NCI-H69 (cell line): ENCODE measurements around the gene CHD5.
A peak's percentile ranks its signal among the peaks of the same experiment; 100 is the strongest.

ENCODE experiments used
- DNase-seq: peaks from one replicate; lab custom pipeline; 2025; lab: John Stamatoyannopoulos, UW

Gene CHD5

DNA sequence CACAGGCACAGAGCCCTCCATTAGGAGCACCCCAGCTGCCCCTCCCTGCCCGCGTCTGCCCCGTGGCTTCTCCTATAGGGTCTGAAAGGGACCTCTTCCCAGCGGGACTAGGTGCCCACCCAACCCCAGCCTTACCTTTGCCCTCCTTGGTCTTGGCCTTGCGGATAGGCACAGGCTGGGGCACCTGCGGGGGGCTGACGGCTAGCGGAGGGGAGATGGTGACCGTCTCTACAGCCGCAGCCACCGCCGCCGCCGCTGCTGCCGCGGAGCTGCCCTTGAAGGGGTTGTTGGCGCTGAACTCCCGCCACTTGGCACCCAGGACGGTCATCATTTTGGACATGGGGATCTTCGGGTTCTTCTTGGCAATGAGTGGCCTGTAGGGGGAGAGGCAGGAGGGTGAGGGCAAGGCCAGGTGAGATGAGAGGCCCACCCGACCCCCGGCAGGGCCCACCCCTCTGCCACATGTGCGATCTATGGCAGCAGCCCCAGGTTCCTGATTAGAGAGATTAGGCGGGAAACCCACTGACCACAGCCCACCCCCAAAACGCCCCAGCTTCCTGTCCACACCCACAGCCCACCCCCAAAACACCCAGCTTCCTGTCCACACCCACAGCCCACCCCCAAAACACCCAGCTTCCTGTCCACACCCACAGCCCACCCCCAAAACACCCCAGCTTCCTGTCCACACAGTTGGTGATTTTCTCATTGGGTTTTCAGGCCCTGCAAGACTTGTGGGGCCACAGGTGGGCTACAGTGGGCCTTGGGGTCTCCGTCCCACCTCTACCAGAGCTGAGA lies 25.4 kb downstream of the CHD5 start:
- DNase-seq: no peak

DNA sequence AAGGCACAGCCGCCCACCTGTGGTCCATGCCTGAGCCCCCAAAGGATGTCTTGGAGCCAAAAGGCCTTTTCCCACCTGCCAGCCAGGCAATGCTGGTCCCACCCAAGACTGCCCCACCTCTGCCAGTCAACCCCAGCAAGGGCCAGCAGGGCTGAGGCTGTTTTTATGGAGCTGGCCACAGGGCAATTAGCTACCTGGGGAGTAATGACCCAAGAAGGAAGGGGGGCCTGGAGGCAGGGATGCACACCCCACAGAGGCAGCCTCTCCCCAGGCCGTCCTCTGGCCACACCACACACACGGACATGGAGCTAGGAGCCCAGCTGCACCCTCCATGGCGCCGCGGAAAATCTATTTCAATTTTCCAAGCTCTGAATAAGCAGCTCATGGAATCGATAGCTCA lies 27.2 kb downstream of the CHD5 start:
- peak; percentile 28 for DNase-seq

DNA sequence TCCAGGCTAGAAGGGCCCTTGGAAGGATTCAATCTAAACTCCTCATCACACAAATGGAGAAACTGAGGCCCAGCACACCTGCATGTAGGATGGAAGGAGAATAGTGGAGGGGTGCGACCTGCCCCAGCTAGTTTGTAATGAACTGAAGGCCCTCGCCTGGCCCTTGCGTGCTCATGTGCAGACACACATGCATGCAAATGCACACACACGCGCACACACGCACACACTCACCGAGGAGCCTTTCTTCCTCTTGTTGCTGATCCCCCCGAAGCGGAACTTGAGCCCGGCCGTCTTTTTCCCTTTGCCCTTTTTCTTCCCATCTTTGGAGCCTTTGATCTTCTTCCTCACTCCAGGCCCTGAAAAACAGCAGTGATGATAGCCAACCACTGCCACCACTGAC lies 27.9 kb downstream of the CHD5 start:
- DNase-seq: no peak

DNA sequence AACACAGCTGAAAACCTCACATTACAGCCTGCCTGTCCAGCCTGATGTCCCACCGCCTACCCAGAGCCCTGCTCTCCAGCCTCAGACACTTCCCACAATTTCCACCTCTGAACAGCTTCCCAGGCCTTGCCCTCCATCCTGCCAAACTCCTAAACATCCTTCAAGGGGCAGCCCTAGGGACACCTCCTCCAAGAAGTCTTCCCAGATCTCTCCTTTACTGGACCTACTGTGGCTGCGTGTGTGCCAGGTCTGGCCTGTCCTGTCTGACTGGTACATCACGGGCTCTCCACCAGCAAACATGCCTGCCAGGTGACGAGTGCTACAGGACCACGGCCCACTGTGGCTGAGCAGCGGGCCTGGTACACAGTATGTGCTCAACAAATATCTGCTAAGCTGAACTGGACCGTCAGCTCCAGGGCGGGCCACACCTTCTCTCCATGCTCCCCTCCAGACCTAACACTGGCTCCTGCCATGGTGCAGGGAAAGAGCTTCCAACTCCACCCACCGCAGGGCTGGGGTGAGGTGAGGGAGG lies 28.8 kb downstream of the CHD5 start:
- DNase-seq: no peak

DNA sequence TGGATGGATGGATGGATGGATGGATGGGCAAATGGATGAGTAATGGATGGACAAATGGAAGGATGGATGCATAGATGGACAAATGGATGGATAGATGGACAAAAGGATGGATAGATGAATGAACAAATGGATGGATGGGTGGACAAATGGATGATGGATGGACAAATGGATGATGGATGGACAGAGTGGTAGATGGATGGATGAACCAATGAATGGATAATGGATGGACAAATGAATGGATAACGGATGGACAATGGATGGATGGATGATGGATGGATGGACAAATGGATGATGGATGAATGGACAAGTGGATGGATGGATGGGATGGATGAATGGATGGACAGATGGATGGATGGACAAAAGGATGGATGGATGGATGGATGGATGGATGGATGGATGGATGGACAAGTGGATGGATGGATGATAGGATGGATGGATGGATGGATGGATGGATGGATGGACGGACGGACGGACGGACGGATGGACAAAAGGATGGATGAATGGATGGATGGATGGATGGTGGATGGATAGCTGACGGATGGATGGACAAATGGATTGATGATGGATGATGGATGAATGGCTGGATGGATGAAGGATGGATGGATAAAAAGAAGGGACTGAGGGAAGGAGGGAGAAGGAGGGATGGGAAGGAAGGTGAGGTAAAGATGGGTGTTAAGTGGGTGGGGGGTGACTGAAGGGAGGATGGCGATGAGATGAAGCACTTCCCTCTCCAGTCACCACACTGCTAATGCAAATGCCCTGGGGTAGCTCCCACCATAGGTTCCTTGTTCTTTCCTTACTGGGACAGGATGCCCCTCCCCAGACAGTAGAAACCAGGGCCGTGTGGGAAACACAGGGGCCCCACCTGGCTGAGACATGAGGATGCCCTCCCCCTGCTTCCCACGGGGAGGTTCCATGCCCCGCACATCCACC lies 29.8 kb downstream of the CHD5 start:
- DNase-seq: no peak

DNA sequence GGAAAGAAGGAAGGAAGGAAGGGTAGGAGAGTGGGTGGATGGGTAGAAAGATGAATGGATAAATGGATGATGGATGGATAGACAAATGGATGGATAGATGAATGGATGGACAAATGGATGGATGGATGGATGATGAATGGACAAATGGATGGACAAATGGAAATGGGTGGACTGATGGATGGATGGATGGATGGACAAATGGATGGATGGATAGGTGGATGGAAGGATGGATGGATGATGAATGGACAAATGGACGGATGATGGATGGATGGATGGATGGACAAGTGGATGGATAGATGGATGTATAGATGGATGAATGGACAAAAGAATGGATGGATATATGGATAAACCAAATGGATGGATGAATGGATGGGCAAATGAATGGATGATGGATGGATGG lies 30.5 kb downstream of the CHD5 start:
- no peak for DNase-seq

DNA sequence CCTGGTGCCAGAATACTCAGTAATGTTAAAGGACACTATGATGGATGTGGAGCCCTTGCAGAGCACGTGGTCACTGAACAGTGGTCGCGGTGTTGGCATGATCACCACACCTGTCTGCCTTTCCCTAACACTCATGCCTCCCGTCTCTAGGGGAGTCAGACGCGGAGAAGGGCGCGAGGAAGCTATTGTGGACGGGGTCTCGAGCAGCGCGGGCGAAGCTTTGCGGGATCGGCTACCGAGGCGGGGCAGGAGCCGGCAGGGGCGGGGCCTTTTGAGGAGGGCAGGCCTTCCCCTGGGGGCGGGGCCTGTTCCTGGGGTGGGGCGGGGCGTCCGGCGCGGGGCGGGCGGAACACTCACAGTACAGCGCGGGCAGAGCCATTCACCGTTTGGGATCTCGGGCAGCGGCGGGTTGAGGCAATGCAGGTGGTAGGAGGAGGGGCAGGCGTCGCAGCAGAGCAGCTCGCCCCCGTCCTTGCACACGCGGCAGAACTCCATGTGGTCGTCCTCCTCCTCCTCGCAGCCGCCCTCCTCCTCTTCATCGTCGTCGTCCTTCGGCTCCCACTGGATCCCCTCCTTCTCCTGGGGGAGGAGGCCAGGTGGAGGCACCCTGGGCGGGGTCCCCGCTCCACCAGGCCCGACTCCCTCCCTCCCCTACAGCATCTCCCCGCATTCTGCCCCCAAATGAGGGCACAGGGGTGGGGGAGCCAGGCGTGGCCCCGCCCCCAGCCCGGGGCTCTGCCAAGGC lies 31.5 kb downstream of the CHD5 start:
- DNase-seq: peak; percentile 68

DNA sequence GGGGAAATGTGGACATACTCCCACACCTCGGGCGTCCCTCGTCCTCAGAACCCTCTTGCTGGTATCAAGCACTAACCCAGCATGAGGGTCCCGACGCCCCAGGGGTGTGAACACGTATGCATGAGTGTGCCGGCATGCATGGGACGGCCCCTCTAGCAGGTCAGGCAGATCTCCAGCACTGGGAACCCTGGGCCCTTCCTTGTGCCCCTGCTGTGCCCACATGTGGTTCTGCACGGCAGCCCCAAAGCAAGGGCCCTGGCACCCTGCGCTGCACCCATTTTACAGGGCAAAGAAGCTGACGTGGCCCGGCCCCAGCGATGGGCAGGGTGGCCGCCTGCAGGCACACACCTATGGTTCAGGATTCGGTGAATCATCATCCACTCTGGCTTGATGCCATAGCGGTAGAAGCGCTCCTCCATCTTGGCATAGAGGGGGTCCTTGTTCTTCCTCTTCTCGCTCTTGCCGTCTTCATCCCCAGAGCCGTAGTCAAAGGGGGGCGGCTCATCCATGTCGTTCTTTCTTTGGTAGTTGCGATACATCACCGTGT lies 34.2 kb downstream of the CHD5 start:
- no peak for DNase-seq

DNA sequence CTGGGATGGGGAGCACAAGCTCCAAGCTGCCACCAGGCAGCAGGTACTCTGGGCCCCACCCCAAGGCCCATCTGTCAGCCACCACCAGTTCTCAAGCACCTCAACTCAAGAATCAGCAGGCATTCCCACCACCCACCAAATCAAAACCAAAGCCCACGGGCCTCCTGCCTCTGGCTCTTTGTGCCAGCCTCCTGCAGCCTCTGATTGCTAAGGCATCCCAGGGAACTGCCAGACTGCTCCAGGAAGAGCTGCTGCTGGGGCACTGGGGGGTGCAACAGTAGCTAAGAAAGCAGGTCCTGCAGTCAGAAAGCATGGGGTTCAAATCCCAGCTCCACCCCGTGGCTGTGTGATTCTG lies 34.7 kb downstream of the CHD5 start:
- DNase-seq: no peak

DNA sequence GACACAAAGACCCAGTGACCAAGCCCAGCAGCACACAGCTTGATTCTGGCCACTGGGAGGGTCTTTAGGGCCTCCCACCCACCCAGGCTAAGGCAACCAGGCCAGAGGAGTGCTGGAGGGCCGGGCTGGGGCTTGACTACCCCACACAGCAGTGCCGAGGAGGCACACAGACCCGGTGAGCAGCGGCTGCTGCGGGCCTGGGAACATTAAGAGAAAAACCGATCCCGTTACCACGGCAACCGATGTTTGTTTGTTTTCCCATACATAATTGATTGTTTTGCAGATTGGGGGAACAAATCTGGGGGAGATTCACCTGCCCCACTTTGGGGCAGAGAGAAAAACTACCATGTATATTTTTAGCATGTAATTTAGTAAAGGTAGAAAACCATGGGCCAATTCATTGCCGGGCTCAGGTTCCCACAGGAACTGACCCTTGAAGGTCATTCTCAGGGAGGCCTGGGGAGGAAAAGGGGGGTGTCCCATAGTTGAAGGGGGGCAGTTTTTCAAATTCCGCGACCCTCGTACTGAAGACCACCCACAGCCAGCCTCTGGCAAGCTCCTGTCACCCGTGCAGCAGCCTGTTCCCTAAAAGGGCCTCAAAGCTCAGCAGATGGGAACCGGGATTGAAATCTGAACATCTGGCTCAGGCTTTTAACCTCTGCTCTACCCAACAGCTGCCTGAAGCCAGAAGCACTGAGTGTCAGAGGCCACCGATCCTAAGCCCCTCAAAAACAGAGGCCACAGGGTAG lies 35.3 kb downstream of the CHD5 start:
- no peak for DNase-seq

DNA sequence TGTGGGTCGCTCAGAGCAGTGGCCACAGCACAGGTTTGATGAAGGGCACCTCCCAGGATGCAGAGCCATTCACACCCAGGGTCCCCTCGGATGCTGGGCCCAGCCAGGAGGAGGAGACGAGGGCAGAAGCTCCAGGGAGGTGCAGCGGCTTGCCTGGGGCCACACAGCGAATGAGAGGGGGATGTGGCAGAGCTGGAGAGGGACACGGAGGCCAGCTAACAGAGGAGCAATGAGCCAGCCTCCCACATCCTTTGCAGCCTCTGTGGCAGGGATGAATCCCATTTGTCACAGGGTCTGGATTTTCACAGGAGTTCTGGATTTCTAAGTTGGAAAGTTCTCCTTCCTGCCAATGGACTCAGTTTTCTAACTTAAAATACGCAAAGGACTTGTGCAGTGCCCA lies 35.9 kb downstream of the CHD5 start:
- DNase-seq: no peak

DNA sequence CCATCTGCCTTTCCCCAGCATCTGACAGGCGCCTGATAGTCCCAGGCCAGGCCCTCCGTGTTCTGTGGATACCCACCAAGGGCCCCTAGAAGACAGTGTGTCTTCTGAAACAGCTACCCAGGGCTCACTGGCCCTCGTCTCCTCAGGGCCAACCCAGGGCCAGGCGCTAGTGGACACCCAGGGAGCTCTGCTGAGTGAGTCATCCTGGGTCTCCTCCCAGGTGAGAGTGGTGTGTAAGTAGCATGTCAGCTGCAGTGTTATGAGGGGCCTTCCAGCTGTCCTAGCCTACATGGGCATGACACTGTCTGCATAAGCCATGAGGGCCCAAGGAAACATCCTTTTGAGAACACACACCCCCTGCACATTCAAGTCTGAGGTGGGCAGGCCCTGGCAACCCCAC lies 36.7 kb downstream of the CHD5 start:
- DNase-seq: no peak

DNA sequence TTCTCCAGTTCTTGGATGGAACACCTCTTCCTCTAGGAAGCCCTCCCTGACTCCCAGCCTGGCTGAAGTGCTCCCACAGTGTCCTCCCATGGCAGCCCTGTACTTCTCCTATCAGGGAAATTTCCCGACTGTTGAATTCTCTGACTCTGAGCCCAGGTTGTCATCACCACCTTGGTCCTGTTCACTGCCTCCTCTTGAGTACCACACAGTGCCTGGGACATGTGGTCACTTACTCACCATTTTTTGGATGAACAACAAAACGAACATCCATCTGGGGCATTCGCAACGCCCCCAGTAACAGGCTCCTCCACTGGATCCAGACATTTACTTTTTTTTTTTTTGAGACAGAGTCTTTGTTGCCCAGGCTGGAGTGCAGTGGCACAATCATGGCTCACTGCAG lies 37.4 kb downstream of the CHD5 start:
- no peak for DNase-seq

DNA sequence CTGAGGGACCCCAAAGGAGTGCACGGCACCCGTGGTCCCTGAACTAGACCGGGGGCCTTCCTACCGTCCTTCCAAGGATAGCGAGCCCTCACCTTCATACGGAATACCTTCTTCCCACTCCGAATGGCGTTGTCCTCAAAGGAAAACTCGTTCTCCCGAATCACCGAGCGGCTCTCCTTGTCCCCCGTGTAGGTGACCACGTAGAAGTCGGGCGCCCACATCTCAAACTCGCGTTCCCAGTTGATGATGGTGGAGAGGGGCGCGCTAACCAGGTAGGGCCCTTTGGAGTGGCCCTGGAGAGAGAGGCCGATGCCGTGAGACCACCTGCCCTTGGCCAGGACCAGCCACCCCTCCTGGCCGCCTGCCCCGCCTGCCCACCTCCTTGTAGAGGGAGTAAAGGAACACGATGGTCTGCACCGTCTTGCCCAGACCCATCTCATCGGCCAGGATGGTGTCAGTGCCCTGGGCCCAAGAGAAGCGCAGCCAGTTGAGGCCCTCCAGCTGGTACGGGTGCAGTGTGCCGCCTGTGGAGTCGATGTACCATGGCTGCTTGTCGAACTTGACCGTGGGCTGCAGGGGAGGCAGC lies 38.0 kb downstream of the CHD5 start:
- no peak for DNase-seq

DNA sequence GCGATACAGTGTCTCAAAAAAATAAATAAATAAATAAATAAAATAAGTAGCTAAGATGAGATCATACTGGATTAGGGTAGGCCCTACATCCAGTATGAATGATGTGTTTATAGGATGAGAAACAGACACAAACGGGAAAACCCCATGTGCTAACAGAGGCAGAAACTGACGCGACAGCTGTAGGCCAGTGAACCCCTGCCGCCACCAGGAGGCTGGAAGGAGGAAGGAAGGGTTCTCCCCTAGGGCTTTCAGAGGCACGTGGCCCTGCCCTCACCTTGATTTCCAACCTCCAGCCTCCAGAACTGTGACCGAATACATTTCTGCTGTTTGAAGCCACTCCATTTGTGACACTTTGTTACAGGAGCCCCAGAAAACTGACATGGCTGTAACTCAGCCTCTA lies 38.5 kb downstream of the CHD5 start:
- DNase-seq: peak; percentile 2

DNA sequence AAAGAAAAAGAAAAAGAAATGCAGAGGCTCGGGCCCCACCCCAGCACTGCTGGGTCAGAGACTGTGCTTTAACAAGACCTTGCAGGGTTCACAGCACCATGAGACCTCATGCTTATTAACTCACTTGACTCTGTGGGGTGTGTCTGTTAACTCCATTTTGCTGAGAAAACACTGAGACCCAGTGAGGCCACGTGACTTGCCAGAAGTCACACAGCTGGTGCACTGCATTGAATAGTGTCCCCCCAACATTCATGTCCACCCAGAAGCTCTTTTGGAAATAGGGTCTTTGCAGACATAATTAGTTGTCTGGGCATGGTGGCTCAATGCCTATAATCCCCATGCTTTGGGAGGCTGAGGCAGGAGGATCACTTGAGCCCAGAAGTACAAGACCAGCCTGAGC lies 39.7 kb downstream of the CHD5 start:
- DNase-seq: no peak

DNA sequence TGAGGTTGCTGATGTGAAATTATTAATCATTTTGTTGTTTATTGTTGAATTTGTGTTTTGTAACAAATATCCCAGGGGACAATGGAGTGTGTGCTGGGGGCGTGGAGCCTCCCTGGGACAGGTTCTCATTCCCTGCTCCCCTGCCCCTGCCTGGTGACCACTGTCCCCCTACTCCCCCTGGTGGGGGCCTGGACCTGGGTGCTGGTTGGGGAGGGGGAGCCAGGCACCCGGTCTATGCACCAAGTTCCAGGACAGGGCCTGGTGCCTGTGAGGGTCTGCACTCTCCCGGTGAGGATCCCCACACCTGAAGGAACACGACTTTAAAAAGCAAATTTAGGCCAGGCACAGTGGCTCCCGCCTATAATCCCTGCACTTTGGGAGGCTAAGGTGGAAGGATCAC lies 42.4 kb downstream of the CHD5 start:
- DNase-seq: no peak

DNA sequence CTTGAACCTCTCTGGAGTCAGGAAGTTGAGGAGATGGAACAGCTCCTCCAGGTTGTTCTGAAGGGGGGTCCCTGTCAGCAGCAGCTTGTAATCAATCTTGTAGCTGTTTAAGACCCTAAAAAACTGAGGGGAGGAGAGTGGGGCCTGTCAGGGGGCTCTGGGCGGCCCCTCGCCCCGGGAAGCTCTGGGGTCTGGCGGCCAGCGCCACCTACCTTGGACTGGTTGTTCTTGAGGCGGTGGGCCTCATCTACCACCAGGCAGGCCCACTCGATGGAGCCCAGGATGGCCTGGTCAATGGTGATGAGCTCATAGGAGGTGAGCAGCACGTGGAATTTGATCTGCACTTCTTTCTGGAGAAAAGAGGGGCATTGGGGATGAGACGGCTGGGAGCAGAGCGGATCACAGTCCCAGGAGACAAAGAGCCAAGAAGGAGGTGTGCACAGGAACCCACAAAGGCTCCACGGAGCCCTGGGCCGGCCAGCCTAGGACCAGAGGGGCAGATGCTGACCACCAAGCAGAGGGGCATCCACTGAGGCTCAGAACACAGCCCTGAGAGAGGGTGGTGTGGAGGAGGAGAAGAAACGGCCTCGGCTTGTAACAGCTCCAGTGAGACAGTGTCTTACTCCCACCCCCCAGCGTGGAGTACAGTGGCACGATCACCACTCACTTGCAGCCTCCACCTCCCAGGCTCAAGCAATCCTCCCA lies 43.5 kb downstream of the CHD5 start:
- no peak for DNase-seq

DNA sequence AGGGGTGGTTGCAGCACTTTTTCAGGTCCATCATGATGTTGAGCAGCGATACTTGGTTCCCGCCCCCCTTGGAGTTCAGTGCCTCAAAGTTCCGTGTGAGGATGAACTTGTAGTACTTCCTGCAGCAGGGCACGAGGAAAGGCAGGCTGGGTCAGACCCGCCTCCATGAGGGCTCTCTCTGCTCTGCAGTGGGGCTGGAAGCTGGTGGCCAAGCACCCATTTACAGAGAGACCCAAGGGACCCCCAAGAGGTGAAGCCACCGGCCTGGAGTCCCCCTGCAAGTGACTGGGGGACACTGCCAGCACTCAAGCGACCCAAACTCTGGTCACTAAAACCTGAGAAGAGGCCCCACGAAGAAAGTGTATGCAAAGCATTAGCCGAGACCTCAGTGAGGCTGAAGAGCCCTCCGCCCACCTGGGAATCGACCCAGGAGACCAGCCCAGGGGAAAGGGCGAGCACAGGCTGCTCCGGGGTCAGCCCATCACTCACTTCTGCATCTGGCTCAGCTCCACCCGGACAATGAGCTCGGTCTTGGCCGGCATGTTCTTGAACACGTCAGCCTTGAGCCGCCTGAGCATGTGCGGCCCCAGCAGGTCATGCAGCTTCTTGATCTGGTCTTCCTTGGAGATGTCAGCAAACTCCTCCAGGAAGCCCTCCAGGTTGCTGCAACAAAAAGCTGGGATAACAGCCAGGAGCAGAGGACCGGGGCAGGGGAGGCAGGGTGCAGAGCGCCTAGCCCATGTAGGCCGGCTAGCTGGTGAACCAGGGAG lies 45.2 kb downstream of the CHD5 start:
- DNase-seq: no peak

DNA sequence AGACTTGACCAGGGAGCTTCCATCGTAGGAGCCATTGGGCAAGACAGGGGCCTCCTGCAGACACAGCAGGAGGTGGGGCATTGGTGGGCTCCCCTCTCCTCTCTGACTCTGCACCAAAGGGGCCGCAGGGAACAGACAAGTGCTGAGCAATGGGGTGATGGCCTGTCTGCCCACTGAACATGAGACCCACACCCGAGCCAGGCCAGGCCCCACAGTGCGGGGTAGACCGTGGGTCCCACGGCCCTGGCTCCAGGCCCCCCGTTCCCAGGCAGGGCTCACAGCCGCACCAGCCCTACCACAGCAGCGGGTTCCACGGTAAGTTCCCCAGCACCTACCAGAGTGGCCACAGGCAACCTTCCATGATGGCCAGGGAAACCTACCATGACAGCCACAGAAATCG lies 45.9 kb downstream of the CHD5 start:
- DNase-seq: no peak
